GM12878 (cell line): ENCODE measurements around the gene PTMA.

ENCODE experiments used
- CHD4 ChIP-seq: fragments of 200-600 bp; sonication (generic); IDR thresholded peaks from 2 replicates; pipeline ENCODE4 v1.6.1; 2016; ENCODE audit warnings: mild to moderate bottlenecking
- EZH2 ChIP-seq: IDR thresholded peaks from 2 replicates; pipeline ENCODE4 v1.6.1; 2012; ENCODE audit warnings: low read depth, mild to moderate bottlenecking, control low read depth, inconsistent platforms, low read length, borderline replicate concordance; ENCODE audit not compliant: control insufficient read depth
- IKZF1 ChIP-seq: fragments of 450-650 bp; conservative IDR thresholded peaks from 2 replicates; pipeline ENCODE4 v1.6.1; 2017; ENCODE audit warnings: antibody characterized with exemption, mild to moderate bottlenecking
- MXI1 ChIP-seq: fragments of 150-350 bp; IDR thresholded peaks from 2 replicates; pipeline ENCODE4 v1.6.1; 2011; ENCODE audit warnings: low read depth, mild to moderate bottlenecking, inconsistent platforms, low read length, improper control_type of control experiment
- MYC ChIP-seq: IDR thresholded peaks from 2 replicates; pipeline ENCODE4 v1.6.1; 2011; ENCODE audit warnings: mild to moderate bottlenecking, low read length, moderate library complexity, inconsistent platforms; ENCODE audit not compliant: insufficient read depth, insufficient replicate concordance, insufficient read length, severe bottlenecking
- NFXL1 ChIP-seq: fragments of 450-650 bp; IDR thresholded peaks from 2 replicates; pipeline ENCODE4 v1.6.1; 2017; ENCODE audit warnings: antibody characterized with exemption, mild to moderate bottlenecking, borderline replicate concordance
- PAX8 ChIP-seq: fragments of 450-650 bp; IDR thresholded peaks from 2 replicates; pipeline ENCODE4 v1.6.1; 2017; ENCODE audit warnings: mild to moderate bottlenecking, moderate library complexity
- SMAD1 ChIP-seq: fragments of 450-650 bp; IDR thresholded peaks from 2 replicates; pipeline ENCODE4 v1.6.1; 2018; ENCODE audit warnings: mild to moderate bottlenecking, low read depth; ENCODE audit not compliant: partially characterized antibody
- TBL1XR1 ChIP-seq: IDR thresholded peaks from 2 replicates; pipeline ENCODE4 v1.6.1; 2012; ENCODE audit warnings: low read depth, low read length, improper control_type of control experiment
- TF ChIP-seq, protein P1 (sequence below), 3 experiments: IDR thresholded peaks in 2 of 3; conservative IDR thresholded peaks in 1 of 3; 2 replicates each; pipeline ENCODE4 v1.5.1; 2011; ENCODE audit warnings: low read depth in 3 of 3, low read length in 3 of 3, mild to moderate bottlenecking in 3 of 3, control low read depth in 2 of 3, moderate library complexity in 2 of 3, inconsistent platforms in 1 of 3, mixed read lengths in 1 of 3; ENCODE audit not compliant: control insufficient read depth in 2 of 3, insufficient read depth in 1 of 3; ENCODE audit errors: extremely low read depth in 1 of 3

DNA sequence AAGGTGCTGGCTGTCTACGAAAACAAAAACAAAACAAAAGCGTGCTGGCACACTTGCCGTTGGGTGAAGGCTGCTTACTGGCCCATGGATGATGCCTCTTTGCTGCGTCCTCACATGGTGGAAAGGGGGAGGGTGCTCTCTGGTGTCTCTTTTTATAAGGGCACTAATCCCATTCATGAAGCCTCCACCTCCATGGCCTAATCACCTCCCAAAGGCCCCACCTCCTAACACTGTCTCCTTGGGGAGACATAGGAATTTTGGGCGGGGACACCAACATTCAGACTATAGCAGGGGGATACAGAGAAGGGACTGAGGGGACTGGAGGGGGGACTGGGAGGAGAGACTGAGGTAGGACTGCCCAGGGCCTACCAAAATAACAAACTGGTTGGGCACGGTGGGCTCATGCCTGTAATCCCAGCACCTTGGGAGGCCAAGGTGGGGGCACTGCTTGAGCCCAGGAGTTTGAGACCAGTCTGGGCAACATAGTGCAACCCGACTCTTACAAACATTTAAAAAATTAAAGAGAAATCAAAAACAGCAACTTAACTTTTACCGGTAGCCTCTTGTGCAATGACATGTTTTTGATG is 14.5 kb downstream of the PTMA start:
- TF ChIP-seq, protein P1, sequence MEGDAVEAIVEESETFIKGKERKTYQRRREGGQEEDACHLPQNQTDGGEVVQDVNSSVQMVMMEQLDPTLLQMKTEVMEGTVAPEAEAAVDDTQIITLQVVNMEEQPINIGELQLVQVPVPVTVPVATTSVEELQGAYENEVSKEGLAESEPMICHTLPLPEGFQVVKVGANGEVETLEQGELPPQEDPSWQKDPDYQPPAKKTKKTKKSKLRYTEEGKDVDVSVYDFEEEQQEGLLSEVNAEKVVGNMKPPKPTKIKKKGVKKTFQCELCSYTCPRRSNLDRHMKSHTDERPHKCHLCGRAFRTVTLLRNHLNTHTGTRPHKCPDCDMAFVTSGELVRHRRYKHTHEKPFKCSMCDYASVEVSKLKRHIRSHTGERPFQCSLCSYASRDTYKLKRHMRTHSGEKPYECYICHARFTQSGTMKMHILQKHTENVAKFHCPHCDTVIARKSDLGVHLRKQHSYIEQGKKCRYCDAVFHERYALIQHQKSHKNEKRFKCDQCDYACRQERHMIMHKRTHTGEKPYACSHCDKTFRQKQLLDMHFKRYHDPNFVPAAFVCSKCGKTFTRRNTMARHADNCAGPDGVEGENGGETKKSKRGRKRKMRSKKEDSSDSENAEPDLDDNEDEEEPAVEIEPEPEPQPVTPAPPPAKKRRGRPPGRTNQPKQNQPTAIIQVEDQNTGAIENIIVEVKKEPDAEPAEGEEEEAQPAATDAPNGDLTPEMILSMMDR (IDR thresholded peaks at IDR 0.05 in 2 of 3, conservative IDR thresholded peaks at IDR 0.05 in 1 of 3; ENCODE audit: control insufficient read depth in 2 of 3, extremely low read depth in 1 of 3, insufficient read depth in 1 of 3, low read depth in 3 of 3, low read length in 3 of 3): no peak
- TF ChIP-seq IKZF1: no peak
- no peak for TF ChIP-seq SMAD1
- TF ChIP-seq MYC: no peak
- TF ChIP-seq NFXL1: no peak
- no peak for TF ChIP-seq CHD4
- no peak for TF ChIP-seq TBL1XR1
- no peak for TF ChIP-seq EZH2
- TF ChIP-seq PAX8: no peak
- no peak for TF ChIP-seq MXI1
